ENCODE results near the gene TMEM184B.
"Not testable (repeated sequence)": the region's sequence is repeated elsewhere in the genome, so short reads cannot be mapped to it uniquely, and the experiment has no call there.

TMEM184B gene

GRCh38 chr22:38233856-38234255, 39.0 kb downstream of the TMEM184B start:
- H3K36me3 ChIP-seq (ENCODE audit: control insufficient read depth, insufficient read depth, low read length), result peaks cover 15% of the 10 kb centered on the region
- no CpG with 5 or more reads among the region's 10 CpGs for WGBS (ENCODE audit: insufficient coverage, insufficient read length)
- H3K27ac ChIP-seq (ENCODE audit: low read length); H3K27me3 ChIP-seq (ENCODE audit: control insufficient read depth, insufficient read depth, low read length); H3K9me3 ChIP-seq (ENCODE audit: control insufficient read depth, insufficient read depth, low read length); DNase-seq (ENCODE audit: low read depth, low spot score); H3K4me3 ChIP-seq (ENCODE audit: low read length); H3K4me1 ChIP-seq (ENCODE audit: control insufficient read depth, insufficient read depth, low read length): not testable (repeated sequence)

- DNase-seq (ENCODE audit: low read depth, low spot score), result no peak
- H3K4me1 ChIP-seq (ENCODE audit: control insufficient read depth, insufficient read depth, low read length), result no peaks in the 10 kb centered on the region
- peaks cover 15% of the 10 kb centered on the region for H3K36me3 ChIP-seq (ENCODE audit: control insufficient read depth, insufficient read depth, low read length)
- H3K27ac ChIP-seq (ENCODE audit: low read length), result no peak overlapping the region
- H3K4me3 ChIP-seq (ENCODE audit: low read length), result no peak overlapping the region
- no CpG with 5 or more reads among the region's 6 CpGs for WGBS (ENCODE audit: insufficient coverage, insufficient read length)
- no peaks in the 10 kb centered on the region for H3K27me3 ChIP-seq (ENCODE audit: control insufficient read depth, insufficient read depth, low read length)
- H3K9me3 ChIP-seq (ENCODE audit: control insufficient read depth, insufficient read depth, low read length), result no peaks in the 10 kb centered on the region
These were observed 39.4 kb downstream of the TMEM184B start for GRCh38 chr22:38233427-38233826.

GRCh38 chr22:38232196-38232595, 40.6 kb downstream of the TMEM184B start:
- H3K36me3 ChIP-seq (ENCODE audit: control insufficient read depth, insufficient read depth, low read length), result peaks cover 20% of the 10 kb centered on the region
- WGBS (ENCODE audit: insufficient coverage, insufficient read length), result no CpG with 5 or more reads among the region's 8 CpGs
- H3K27me3 ChIP-seq (ENCODE audit: control insufficient read depth, insufficient read depth, low read length), result no peaks in the 10 kb centered on the region
- DNase-seq (ENCODE audit: low read depth, low spot score), result no peak
- H3K27ac ChIP-seq (ENCODE audit: low read length), result no peak overlapping the region
- no peaks in the 10 kb centered on the region for H3K4me1 ChIP-seq (ENCODE audit: control insufficient read depth, insufficient read depth, low read length)
- no peak overlapping the region for H3K4me3 ChIP-seq (ENCODE audit: low read length)
- no peaks in the 10 kb centered on the region for H3K9me3 ChIP-seq (ENCODE audit: control insufficient read depth, insufficient read depth, low read length)

DNA sequence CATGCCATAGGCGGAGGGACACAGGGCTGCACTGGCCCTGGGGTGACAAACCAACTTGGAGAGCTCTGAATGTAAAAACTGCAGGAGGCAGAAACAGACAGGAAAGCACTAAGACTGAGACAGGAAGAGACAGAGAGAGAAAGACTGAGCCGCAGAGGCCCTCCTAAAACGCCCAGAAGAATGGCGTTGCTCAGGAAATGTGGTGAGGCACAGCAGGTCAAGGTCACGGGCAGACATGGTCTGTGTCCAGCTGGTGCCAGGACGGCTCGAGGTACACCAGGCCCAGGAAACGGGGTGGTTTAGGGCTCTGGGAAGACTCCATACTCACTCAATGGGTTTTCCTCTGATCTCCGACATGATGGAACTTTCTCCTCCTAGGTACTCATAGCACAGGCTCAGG, 41.9 kb downstream of the TMEM184B start:
- H3K4me1 ChIP-seq (ENCODE audit: control insufficient read depth, insufficient read depth, low read length), result no peaks in the 10 kb centered on the region
- no peak overlapping the region for H3K4me3 ChIP-seq (ENCODE audit: low read length)
- no peaks in the 10 kb centered on the region for H3K9me3 ChIP-seq (ENCODE audit: control insufficient read depth, insufficient read depth, low read length)
- WGBS (ENCODE audit: insufficient coverage, insufficient read length), result no CpG with 5 or more reads among the region's 9 CpGs
- no peak for DNase-seq (ENCODE audit: low read depth, low spot score)
- H3K36me3 ChIP-seq (ENCODE audit: control insufficient read depth, insufficient read depth, low read length), result peaks cover 20% of the 10 kb centered on the region
- H3K27ac ChIP-seq (ENCODE audit: low read length), result no peak overlapping the region
- H3K27me3 ChIP-seq (ENCODE audit: control insufficient read depth, insufficient read depth, low read length), result no peaks in the 10 kb centered on the region

DNA sequence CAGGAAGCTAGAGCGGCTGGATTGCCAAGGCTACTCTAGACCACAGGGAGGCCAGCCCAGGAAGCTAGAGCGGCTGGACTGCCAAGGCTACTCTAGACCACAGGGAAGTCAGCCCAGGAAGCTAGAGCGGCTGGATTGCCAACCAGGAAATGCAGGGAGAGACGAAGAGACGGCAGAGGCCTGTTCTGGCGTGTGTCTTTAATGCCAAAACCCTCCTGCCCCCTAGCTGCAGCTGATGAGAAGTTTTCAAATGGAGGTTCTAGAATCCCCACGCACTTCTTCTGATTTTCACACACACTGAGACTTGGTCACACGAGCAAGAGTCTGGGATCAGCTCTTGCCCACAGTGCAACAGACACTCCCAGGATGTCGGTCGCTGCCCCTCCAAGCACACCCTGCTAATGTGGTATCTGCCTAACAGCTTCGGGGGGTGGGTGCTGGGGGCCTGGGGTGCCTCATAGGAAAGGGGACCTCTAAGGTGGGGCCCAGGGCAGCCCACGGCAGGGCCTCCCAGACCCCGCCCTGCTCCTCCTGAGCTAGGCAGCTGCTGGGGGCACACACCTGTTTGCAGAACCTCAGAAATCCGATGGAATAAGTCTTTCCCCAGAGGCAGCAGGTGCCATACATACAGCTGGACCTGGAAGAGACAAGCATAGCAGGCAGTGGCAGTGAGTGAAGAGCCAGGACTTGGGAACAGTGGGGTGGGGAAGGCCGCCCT, 42.5 kb downstream of the TMEM184B start:
- Histone ChIP-seq H3K27ac (ENCODE audit: low read length) (no peak overlapping the region), H3K9me3 (ENCODE audit: control insufficient read depth, insufficient read depth, low read length) (no peaks in the 10 kb centered on the region), H3K4me1 (ENCODE audit: control insufficient read depth, insufficient read depth, low read length) (no peaks in the 10 kb centered on the region), H3K36me3 (ENCODE audit: control insufficient read depth, insufficient read depth, low read length) (peaks cover 24% of the 10 kb centered on the region), H3K27me3 (ENCODE audit: control insufficient read depth, insufficient read depth, low read length) (no peaks in the 10 kb centered on the region), H3K4me3 (ENCODE audit: low read length) (no peak overlapping the region)
- WGBS (ENCODE audit: insufficient coverage, insufficient read length), result no CpG with 5 or more reads among the region's 15 CpGs
- no peak for DNase-seq (ENCODE audit: low read depth, low spot score)

DNA sequence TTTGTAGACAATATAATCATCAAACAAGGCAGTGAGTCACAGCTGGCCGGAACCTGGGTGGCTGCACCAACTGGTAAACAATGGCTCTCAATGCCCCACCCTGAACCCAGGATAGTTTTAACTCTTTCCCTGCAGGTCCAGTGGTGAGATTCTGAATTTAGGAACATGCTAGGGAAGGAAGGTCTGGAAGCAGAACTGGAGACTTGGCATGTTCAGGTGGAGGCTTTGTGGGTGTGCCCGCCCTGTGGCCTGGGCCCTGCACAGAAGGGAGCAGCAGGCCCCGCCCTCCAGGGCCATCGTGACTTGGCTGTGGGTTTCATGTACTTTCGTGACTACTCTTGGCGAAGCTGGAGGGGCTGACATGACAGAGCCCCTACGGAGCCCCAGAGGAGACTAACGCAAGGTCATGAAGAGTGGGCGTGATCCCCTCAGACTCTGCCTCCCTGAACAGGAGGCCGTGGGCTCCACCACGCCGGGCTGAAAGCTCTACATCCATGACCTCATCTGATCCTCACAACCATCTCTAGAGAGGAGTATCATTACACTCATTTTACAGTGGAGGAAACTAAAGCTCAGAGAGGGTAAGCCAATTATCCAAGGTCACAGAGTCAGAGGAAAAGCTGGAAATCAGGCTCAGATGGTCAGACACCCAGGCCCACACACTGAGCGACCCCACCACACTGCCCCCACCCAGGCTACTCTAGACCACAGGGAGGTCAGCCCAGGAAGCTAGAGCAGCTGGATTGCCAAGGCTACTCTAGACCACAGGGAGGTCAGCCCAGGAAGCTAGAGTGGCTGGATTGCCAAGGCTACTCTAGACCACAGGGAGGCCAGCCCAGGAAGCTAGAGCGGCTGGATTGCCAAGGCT, 43.7 kb downstream of the TMEM184B start:
- Histone ChIP-seq H3K27ac (ENCODE audit: low read length) (no peak overlapping the region), H3K36me3 (ENCODE audit: control insufficient read depth, insufficient read depth, low read length) (peaks cover 29% of the 10 kb centered on the region), H3K27me3 (ENCODE audit: control insufficient read depth, insufficient read depth, low read length) (no peaks in the 10 kb centered on the region), H3K4me3 (ENCODE audit: low read length) (no peak overlapping the region), H3K4me1 (ENCODE audit: control insufficient read depth, insufficient read depth, low read length) (no peaks in the 10 kb centered on the region), H3K9me3 (ENCODE audit: control insufficient read depth, insufficient read depth, low read length) (no peaks in the 10 kb centered on the region)
- WGBS (ENCODE audit: insufficient coverage, insufficient read length), result no CpG with 5 or more reads among the region's 14 CpGs
- DNase-seq (ENCODE audit: low read depth, low spot score), result no peak

DNA sequence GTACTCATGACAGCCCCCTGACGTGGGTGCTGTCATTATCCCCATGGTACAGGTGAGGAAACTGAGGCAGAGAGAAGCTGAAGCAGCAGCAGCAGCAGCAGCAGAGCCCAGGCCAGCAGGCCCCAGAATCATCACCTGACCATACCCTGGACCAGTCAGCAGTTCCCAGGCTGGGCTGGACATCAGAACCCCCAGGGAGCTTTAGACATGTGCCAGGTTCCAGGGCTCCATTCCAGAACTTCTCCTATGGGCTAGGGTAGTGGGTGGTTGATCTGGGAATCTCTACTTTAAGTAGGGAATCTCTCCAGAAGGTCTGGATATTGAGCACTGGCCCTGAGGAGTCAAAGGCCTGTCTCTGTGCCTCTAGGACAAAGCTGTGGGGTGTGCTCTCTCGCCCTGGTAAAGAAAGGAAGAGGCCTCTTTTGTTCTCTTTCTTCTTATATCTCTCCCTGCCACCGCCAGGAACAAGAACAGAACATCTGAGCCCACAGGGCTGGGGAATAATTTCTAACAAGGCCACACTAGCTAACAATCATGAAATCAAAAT, 44.4 kb downstream of the TMEM184B start:
- H3K27ac ChIP-seq (ENCODE audit: low read length), result no peak overlapping the region
- no peaks in the 10 kb centered on the region for H3K27me3 ChIP-seq (ENCODE audit: control insufficient read depth, insufficient read depth, low read length)
- no peaks in the 10 kb centered on the region; the same call in 1 of the 2 replicates for H3K4me1 ChIP-seq (ENCODE audit: control insufficient read depth, insufficient read depth, low read length)
- H3K4me3 ChIP-seq (ENCODE audit: low read length), result no peak overlapping the region
- peaks cover 29% of the 10 kb centered on the region for H3K36me3 ChIP-seq (ENCODE audit: control insufficient read depth, insufficient read depth, low read length)
- no peak for DNase-seq (ENCODE audit: low read depth, low spot score)
- no CpG with 5 or more reads among the region's 3 CpGs for WGBS (ENCODE audit: insufficient coverage, insufficient read length)
- H3K9me3 ChIP-seq (ENCODE audit: control insufficient read depth, insufficient read depth, low read length), result no peaks in the 10 kb centered on the region

DNA sequence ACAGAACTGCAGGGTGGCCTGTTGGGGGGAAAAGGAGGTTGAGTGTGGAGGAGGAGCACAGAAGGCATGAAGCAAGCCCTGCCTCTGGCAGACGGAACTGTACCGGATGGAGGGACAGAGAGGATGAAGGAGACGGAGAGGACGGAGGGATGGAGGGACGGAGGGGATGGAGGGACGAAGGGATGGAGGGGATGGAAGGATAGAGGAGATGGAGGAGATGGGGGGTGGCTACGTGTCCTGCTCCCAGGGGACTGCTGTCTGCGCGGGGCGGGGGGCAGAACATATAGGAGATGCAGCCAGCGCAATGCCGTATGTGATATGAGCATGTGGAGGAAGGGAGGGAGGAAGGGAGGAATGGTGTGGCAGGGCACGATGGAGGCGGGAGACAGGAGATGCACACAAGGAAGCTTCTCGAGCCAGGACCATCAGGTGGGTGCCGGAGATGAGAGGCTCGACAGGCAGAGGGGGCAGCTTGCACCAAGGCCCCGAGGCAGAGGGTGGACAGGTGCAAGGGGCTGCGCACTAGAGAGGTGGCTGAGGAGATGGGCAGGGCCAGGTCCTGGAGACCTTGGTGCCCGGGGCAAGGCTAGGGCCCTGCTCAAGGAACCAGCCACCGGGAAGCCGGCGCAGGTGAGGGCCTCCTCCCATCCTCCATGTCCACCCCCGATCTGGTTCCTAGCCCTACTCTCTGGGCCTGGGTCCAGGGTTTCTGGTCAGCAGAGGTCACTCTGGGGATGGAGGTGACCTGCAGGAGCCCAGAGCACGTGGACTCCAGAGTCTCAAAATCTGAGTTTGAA, 45.8 kb downstream of the TMEM184B start:
- Histone ChIP-seq H3K9me3 (ENCODE audit: control insufficient read depth, insufficient read depth, low read length) (no peaks in the 10 kb centered on the region), H3K27me3 (ENCODE audit: control insufficient read depth, insufficient read depth, low read length) (no peaks in the 10 kb centered on the region), H3K27ac (ENCODE audit: low read length) (no peak overlapping the region), H3K4me3 (ENCODE audit: low read length) (no peak overlapping the region), H3K36me3 (ENCODE audit: control insufficient read depth, insufficient read depth, low read length) (peaks cover 24% of the 10 kb centered on the region), H3K4me1 (ENCODE audit: control insufficient read depth, insufficient read depth, low read length) (no peaks in the 10 kb centered on the region; the same call in 1 of the 2 replicates)
- WGBS (ENCODE audit: insufficient coverage, insufficient read length), result 100% methylated on average over 4 of the region's 25 CpGs
- DNase-seq (ENCODE audit: low read depth, low spot score), result no peak

DNA sequence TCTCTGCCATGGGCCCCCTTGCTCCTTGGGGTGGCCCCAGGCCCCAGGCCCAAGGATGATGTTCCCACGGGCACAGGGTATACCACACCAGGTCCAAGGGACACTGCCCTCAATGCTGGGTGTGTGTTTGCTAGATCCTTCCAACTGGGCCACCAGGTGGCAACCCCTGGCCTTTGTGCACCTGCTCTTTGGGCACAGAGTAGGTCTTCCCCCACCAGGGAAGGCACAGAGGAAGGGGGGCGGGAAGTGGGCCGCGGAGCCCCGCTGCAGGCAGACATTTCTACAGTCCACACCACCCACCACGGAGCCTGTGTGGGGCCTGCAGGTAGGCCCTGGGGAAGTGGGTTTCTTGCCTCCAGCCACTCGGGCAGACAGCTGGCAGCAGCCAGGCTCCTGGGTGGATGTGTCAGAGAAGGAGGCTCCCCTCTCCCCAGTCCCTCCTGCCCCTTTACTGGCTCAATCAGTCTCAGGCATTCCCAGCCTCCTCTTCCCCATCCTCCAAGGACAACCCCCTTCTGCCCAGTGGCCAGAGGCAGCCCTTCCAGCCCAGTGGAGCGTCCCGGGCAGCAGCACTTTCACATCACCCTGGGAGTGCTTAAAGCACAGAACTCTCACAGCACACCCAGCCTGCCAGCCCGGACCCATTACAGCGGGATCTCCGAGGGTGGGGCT, 49.4 kb downstream of the TMEM184B start:
- Histone ChIP-seq H3K27me3 (ENCODE audit: control insufficient read depth, insufficient read depth, low read length) (no peaks in the 10 kb centered on the region), H3K27ac (ENCODE audit: low read length) (no peak overlapping the region), H3K9me3 (ENCODE audit: control insufficient read depth, insufficient read depth, low read length) (no peaks in the 10 kb centered on the region), H3K36me3 (ENCODE audit: control insufficient read depth, insufficient read depth, low read length) (peaks cover 27% of the 10 kb centered on the region), H3K4me1 (ENCODE audit: control insufficient read depth, insufficient read depth, low read length) (peaks cover 6% of the 10 kb centered on the region), H3K4me3 (ENCODE audit: low read length) (no peak overlapping the region)
- WGBS (ENCODE audit: insufficient coverage, insufficient read length), result no CpG with 5 or more reads among the region's 12 CpGs
- DNase-seq (ENCODE audit: low read depth, low spot score), result no peak

- Histone ChIP-seq H3K4me1 (ENCODE audit: control insufficient read depth, insufficient read depth, low read length) (peaks cover 6% of the 10 kb centered on the region), H3K36me3 (ENCODE audit: control insufficient read depth, insufficient read depth, low read length) (peaks cover 22% of the 10 kb centered on the region), H3K27me3 (ENCODE audit: control insufficient read depth, insufficient read depth, low read length) (no peaks in the 10 kb centered on the region), H3K4me3 (ENCODE audit: low read length) (no peak overlapping the region), H3K9me3 (ENCODE audit: control insufficient read depth, insufficient read depth, low read length) (no peaks in the 10 kb centered on the region), H3K27ac (ENCODE audit: low read length) (no peak overlapping the region)
- WGBS (ENCODE audit: insufficient coverage, insufficient read length), result no CpG with 5 or more reads among the region's 8 CpGs
- DNase-seq (ENCODE audit: low read depth, low spot score), result no peak
These were observed 50.1 kb downstream of the TMEM184B start for GRCh38 chr22:38222797-38223119.
